GM21528 (cell line): ENCODE data around the gene CDK14.

Experiments used
- ATAC-seq: cut with Tn5 transposase; IDR thresholded peaks from one replicate; pipeline ENCODE4 v1.9.1; 2021; ENCODE audit warnings: mild to moderate bottlenecking, moderate library complexity; ENCODE audit not compliant: unreplicated experiment, low FRiP score

CDK14 gene

DNA sequence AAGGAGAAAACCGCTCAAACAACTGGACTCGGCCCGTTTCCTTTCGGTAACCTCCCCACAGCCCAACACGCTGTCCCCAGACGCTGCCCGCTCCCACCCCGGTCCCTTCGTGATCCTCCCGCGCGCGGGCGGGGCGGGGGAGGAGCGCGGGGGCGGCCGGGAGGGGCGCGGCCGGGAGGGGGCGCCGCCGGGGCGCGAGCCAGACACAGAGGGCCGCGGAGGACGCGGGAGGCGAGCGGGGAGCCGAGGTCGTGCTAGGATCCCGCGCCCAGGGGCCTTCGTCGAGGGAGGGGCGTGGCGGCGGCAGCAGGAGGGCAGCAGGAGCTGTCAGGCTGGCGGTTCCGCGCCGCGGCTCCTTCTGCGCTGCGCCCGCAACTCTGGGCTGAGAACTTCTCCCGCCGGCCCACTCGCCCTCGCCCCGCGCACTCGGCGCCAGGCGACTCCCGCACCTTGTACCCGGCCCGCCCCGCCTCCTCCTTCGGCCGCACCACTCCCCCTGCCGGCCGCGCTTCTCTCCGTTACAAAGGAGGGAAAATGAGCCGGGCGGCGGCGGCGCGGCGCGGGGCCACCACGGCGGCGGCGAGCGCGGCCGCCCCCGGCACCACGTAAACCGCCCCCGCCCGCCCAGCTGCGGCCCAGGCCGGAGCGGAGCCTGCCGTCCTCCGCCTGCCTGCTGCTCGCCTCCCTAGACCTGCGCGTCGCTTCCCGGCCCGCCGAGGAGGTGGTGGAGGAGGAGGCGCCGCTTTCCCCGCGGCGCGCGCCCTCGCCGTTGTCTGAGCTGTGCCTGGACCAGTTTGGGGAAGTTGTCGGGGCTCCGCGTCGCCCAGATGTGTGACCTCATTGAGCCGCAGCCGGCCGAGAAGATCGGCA, at the start of gene CDK14:
Gene CDK14 (plus strand): TSS at position 521 of the 870 bp plus-strand sequence. CDS start 307 bp downstream, at position 828.
- ATAC-seq = peak; percentile 61

DNA sequence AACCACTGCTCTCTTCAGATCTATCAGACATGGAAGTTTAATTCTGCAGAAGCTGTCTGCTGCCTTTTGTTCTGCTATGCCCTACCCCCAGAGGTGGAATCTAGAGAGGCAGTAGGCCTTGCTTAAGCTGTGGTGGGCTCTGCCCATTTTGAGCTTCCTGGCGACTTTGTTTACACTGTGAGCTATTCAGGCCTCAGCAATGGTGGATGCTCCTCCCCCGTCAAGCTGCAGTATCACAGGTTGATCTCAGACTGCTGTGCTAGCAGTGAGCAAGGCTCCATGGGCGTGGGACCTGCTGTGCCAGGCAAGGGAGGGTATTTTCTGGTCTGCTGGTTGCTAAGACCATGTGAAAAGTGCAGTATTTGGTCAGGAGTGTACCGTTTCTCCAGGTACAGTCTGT, 45.1 kb upstream of the CDK14 start:
- no peak for ATAC-seq

DNA sequence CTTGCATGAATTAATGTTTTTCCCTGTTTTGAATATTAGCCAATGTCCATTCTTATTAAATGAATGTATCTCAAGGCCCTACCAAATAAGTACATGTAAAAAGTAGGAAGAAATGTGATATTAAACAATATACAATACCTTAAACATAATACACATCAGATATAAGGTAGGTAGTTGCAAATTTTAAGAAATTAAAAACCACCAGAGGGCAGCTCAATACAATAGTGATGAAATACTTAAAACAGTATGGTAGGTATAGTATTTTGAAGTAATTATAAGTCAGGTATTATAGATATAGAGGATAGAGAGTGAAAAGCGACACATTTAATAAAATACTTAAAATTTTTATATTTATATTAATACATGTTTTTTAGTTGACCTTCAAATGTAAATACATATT, 43.6 kb upstream of the CDK14 start:
- ATAC-seq = no peak

DNA sequence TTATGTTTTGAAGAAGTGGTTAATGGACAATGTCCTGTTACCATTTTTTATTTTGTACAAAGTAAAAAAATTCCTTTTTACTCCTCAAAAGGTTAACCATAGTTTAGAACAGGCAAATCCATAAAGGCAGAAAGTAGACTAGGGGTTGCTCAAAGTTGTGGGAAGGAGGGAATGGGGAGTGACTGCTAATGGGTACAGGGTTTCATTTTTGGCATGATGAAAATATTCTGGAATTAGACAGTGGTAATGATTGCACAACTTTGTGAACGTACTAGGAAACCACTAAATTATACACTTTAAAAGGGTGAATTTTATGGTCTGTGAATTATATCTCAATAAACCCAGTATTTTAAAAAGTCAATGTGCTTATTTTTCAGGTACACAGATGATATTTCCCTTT, 35.4 kb upstream of the CDK14 start:
- ATAC-seq = no peak

DNA sequence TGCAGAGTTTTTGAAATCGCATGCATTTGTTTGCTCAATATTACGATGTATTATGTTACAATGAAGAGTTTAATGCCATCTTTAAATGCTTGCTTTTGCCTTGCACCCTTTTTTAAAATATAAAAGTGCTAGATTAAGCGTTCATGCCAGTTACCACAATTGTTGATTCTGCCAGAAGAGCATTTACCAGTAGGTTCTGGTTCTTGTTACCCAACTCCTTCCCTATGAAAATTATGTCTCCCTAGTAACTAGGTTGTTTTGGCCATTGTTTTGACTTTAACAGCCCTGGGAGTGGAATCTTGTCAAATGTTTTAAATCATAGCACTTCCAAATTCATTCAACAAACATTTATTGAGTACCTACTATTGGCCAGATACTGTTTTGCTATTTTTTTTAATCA, 32.8 kb upstream of the CDK14 start:
- ATAC-seq = no peak

DNA sequence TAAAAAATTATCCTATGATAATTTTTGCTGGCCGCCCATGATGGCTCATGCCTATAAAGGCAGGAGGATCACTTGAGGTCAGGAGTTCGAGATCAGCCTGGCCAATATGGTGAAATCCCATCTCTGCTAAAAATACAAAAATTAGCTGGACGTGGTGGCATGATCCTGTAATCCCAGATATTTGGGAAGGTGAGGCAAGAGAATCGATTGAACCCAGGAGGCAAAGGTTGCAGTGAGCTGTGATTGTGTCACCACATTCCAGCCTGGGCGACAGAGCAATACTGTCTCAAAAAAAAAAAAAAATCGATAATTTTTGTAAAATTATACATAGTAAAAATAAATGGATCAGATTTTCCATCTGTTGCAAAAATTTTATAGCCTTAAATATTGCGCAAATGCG, 31.7 kb upstream of the CDK14 start:
- no peak for ATAC-seq

DNA sequence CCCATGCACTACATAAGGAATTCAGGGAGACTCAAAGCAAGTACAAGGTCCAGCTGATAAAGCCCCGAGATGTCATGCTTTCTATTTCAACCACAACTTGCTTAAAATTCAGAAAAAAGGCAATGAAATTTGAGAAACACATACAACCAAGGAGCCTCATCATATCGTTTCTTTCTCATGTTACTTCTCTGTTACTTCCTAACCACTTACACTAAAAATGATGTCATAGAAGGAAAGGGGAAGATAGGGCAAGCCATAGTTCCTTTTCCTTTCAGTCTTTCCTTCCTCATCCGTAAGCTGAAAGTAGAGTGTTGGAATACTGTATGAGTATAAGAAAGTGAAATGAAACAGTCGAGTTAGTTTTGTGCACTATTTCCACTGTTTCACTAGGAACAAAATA, 27.9 kb upstream of the CDK14 start:
- no peak for ATAC-seq

DNA sequence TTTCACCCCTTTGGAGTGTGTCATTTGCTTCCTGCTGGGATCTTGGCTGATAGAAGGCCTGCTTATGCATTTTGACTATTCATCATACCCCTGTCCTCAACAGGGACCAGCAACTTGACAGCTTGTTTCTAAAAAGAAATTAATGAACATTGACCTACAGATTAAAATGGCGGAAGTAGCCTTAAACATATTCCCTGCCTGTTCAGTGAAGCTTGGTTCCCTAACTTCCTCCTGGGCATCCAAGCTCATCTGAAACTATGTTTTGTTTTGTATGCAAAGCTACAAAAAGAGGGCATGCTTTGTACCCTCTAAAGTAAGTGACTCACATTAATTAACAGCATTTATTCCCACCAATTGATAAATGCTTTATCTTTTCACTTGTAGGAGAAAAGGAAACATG, 26.8 kb upstream of the CDK14 start:
- no peak for ATAC-seq

DNA sequence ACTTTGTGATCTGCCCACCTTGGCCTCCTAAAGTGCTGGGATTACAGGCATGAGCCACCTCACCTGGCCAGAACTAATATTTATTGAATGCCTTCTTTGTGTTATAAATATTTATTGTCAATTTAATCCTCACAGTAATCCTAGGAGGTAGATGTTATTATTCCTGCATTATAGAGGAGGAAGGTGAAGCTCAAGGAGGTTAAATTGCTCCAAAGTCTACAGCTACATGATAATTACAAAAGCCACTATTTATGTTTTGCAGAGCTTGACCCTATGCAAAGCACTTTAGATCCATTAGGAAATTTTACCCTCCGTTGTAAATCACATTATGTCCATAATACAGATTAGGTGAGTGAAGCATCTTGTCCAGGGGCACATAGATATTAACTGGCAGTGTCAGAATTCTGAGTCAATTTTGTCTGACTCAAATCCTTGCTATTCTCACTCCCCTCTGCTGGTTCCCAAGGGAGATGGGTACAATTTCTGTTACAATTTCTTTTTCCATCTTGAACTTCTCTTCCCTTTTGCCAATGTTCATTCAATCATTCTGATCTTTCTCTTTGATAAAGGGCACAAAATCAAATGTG, 25.7 kb upstream of the CDK14 start:
- no peak for ATAC-seq

DNA sequence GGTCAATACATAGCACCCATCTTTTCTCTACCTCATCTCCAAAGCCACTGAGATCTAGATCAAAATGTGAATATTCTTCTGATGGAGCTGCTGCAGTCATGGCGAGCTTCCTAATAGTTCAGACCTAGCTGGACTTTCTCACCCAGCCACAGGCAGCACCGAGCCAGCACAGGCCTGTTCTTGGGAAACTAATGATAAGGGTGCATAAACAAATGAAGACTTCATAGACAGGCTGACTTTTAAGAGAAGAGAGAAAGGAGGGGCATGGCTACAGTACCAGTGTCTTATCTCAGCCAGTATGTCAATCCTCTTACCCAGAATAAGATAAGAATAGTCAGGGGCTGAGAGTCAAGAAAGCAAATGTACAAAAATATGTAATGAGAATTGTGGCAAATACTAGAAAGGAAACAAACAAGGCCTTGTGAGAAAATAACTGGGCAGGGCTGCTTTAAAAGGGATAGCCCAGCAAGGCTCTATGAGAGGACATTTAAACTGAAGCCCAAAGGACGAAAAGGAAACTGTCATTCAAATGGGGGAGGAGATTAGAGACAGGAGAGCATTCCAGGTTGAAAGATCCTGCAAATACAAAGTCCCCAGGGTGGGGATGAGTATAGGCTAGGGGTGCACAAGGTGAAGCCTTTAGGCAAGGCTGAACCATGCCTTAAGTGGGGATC, 21.8 kb upstream of the CDK14 start:
- no peak for ATAC-seq

DNA sequence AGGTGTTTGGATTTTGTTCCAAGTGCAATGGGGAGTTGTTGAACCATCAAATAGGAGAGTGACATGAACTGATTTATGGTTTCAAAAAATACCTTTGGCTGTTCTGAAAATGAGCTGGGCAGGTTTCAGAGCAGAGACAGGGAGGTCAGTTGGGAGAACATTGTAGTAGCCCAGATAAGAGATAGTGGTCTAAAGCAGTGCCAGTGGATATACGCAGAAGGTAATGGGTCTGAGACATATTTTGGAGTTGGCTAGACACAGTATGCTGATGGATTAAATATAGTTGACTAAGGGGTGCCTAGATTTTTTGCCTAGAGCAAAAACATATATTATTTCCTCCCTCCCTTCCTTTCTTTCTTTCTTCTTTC, 21.3 kb upstream of the CDK14 start:
- no peak for ATAC-seq

DNA sequence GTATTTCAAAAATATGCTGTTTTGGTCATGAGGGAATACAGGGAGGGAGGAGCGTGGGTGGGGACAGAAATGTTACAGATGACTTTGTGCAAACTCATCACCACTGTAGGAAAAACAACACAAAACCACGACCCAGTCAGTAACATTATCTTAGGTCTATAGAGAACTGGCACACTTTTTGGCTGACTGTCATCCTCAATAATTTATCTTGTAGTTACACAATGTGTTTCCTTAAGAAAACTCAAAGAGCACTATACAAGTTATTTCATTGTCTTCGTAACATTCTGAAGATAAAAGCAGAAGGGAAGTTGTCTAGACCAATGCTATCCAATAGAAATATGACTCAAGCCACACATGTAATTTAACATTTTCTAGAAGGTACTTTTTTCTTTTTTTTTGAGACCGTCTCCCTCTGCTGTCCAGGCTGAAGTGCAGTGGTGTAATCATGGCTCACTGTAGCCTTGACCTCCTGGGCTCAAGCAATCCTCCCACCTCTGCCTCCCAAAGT, 16.9 kb upstream of the CDK14 start:
- ATAC-seq = no peak

DNA sequence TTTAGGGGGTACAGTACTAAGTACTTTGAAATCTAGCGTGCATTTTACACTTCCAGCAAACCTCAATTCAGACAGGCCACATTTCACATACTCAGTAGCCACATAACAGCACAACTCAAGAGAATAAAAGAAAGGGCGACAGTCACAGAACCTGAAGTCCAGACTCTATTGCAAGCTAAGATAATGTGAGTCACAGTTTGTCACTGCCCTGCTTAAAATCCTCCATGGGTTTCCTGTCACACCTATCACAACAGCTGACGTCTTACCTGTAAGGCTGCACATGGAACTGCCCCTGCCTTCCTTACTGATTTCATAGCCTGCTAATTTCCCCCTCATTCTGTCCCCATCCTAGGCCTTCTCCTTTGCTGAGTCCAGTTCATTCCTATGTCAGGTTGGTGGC, 16.1 kb upstream of the CDK14 start:
- ATAC-seq = no peak

DNA sequence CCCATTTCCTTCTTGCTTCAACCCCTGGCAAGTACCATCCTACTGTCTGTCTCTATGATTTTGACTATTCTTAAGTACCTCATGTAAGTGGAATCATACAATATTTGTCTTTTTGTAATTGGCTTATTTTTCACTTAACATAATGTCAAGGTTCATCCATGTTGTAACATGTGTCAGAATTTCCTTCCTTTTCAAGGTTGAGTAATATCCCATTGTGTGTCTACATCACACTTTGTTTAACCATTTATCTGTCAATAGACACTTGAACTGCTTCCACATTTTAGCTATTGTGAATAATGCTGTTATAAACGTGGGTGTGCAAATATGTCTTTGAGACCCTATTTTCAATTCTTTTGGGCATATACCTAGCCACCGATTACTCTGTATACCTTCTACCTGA, 14.0 kb upstream of the CDK14 start:
- no peak for ATAC-seq

DNA sequence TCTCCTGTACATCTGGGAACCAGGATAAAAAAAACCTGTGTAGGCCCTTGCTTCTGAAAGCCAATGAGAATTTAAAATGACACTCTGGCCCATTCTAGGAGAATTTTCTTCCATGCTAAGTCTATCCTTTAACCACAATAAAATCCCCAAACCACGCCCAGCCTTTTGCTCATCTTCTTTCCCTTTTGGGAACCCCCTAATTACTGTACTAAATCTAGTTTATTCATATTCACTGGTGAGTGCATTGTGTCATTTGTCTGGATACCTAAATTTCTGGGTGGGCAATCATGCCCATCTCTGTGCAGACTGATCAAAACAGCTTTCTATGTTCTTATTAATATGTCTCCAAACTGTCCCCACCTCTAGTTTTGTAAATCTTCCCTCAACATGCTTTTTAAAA, 11.7 kb upstream of the CDK14 start:
- ATAC-seq = no peak

DNA sequence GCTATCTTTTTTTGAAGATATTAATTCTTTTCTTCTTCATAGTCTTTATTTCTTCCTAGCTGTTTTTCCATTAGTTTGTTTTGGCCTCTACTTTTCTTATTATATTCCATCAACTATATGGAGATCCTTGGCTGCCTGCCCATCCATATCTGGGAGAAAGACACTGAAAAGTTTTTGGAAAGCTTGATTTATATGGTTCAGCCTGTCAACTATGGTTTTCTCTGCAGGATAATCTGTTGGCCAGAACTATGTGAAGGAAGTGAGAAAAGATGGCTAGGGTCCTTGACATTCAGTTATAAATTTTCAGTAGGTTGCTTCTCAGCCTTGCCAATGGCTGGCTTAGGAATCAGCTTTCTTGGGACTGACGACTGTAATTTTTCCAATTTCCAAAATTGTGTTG, 10.0 kb upstream of the CDK14 start:
- ATAC-seq = no peak

DNA sequence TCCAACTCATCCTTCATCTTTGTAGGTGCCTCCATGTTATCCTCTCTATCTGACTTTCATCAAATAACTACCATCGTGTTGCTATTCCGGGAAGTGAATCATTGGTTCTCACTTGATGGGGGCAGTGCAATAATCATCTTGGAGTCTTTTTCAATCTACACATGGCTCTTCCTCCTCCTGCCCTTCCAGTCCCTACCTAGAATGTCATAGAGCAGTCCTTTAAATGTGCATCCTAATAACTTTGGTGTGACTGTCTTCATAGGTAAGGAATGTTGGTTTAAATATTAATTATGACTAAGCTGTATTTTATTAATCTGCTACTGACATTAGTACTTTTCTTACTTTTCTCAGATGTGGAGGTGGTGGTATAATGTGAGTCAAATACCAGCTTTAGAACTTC, 8.4 kb upstream of the CDK14 start:
- ATAC-seq = no peak

DNA sequence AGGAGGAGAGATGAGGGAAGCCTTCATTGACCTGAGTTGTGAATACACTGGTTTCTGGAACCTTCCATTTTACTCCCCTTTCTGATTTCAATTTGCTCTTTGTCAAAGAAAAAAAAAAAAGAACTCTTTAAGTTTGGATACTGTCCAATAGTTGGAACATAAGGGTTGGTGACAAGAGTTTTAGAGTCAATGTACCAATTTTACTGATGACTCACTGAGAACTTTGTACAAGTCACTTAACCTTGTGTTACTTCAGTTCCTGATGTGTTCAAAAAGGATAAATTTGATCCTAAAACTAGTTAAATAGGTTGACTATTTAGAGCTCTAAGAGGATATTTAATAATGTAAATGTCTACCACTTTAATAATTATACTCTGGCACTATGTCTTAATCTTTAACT, 4.1 kb upstream of the CDK14 start:
- ATAC-seq = no peak

DNA sequence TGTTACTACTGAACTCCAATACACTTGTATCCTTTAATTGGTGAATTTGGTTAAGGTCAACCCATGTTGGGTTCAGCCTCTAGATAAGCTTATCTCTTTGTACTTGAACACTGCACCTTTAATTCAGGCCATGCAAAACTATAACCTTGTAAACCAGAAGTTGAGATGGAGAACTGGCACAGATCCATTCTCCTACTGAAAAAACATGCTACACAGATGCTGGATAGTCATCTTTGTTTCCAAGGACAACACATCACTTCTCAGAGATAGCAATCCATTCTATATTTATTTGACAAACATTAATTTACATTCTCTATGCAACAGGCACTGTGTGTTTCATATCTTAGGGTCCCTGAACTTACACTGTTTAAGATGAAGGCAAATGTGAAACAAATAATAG, 2.9 kb upstream of the CDK14 start:
- no peak for ATAC-seq

DNA sequence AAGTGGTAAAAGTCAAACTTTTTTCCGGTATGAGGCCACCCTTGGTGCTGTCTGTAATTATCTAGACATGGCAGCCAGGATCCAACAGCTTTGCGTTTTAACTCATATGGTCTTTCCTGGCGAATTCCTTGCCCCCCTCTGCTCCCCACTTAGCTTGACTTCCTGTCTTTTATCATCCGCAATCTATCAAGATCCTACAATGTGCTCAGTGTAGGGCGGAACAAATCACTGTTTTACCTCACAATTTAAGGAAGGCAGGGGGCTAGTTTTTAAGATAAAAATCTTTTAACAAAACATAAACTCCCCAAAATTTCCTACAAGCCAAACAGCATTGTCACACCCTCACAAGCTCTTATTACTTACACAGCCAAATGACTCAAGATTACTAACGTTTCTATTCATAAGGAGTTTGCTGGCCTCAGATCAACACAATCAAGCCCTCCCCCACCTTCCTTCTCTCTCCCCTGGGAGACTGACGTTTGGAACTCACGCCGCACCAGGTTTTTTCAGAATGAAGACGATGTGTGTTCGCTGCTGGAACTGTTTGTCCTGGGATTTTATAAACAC, 1.3 kb upstream of the CDK14 start:
- no peak for ATAC-seq

DNA sequence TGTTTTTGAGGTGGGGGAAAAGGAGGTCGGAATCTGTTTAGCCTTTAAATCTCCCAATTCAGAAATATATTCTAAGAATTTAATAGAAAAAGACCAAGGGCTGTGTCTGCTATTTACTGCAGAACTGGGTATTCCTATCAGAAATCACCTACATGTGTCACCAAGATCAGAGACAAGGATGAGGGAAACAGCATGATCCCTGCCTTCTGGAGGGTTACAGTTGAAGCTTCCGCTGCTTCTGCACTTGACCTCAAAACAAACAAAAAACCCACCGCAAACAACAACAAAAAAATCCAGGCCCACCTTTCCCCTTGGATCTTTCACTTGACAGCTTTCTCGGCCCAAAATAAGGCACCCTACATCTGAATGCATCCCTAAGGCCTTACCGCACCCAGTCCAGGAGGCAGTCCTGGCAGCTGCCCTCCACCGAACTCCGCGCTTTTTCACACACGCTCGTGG, 750 bp upstream of the CDK14 start:
- ATAC-seq = no peak
